ENCODE data around the gene LRRC19. TPM values are rescaled to one million over a fixed set of nuclear protein-coding genes. Genes with fewer than 3 reads are reported as not detected.

The LRRC19 gene
- total RNA-seq, 4 donors from 2014 or later = not detected

- Histone ChIP-seq H3K36me3 (peaks cover 13% of the 10 kb centered on the region), H3K9me3 (no peaks in the 10 kb centered on the region), H3K27me3 (no peaks in the 10 kb centered on the region), H3K27ac (no peak overlapping the region), H3K4me3 (no peak overlapping the region), H3K4me1 (no peaks in the 10 kb centered on the region)
- TF ChIP-seq POLR2AphosphoS5 (IDR thresholded peaks at IDR 0.05) (no peak), CTCF (IDR thresholded peaks at IDR 0.05) (no peak), EP300 (IDR thresholded peaks at IDR 0.05) (no peak), POLR2A (IDR thresholded peaks at IDR 0.05) (no peak)
- no peak for DNase-seq (ENCODE audit: low spot score in 2 of 2)
- WGBS = 93% methylated on average over 7 of the region's 7 CpGs
Measured at GRCh38 chr9:27029186-27029585, 23.7 kb upstream of the LRRC19 start.

- no peak overlapping the region for H3K4me3 ChIP-seq
- no peaks in the 10 kb centered on the region for H3K9me3 ChIP-seq
- H3K27me3 ChIP-seq = no peaks in the 10 kb centered on the region
- H3K27ac ChIP-seq = no peak overlapping the region
- no peaks in the 10 kb centered on the region for H3K4me1 ChIP-seq
- TF ChIP-seq CTCF (IDR thresholded peaks at IDR 0.05) (no peak), POLR2AphosphoS5 (IDR thresholded peaks at IDR 0.05) (no peak), EP300 (IDR thresholded peaks at IDR 0.05) (no peak), POLR2A (IDR thresholded peaks at IDR 0.05) (no peak)
- H3K36me3 ChIP-seq = peaks cover 37% of the 10 kb centered on the region
- DNase-seq (ENCODE audit: low spot score in 2 of 2) = no peak
- 95% methylated on average over 5 of the region's 5 CpGs for WGBS
Measured at GRCh38 chr9:27022920-27023319, 17.4 kb upstream of the LRRC19 start.

- H3K9me3 ChIP-seq = no peaks in the 10 kb centered on the region
- H3K4me1 ChIP-seq = no peaks in the 10 kb centered on the region
- TF ChIP-seq EP300 (IDR thresholded peaks at IDR 0.05) = no peak
- TF ChIP-seq POLR2AphosphoS5 (IDR thresholded peaks at IDR 0.05) = no peak
- no peak for TF ChIP-seq POLR2A (IDR thresholded peaks at IDR 0.05)
- TF ChIP-seq CTCF (IDR thresholded peaks at IDR 0.05) = no peak
- no peak overlapping the region for H3K4me3 ChIP-seq
- H3K36me3 ChIP-seq = peaks cover 60% of the 10 kb centered on the region
- H3K27me3 ChIP-seq = no peaks in the 10 kb centered on the region
- H3K27ac ChIP-seq = no peak overlapping the region
- DNase-seq (ENCODE audit: low spot score in 2 of 2) = no peak
Measured at GRCh38 chr9:27019589-27019988, 14.1 kb upstream of the LRRC19 start.

GRCh38 chr9:27003426-27004077 is 1.9 kb downstream of the LRRC19 start:
- H3K27me3 ChIP-seq = no peaks in the 10 kb centered on the region
- H3K4me3 ChIP-seq = no peak overlapping the region
- TF ChIP-seq POLR2A (IDR thresholded peaks at IDR 0.05) (no peak), POLR2AphosphoS5 (IDR thresholded peaks at IDR 0.05) (no peak), CTCF (IDR thresholded peaks at IDR 0.05) (no peak), EP300 (IDR thresholded peaks at IDR 0.05) (no peak)
- peaks cover 3% of the 10 kb centered on the region for H3K36me3 ChIP-seq
- no peak overlapping the region for H3K27ac ChIP-seq
- no peaks in the 10 kb centered on the region for H3K4me1 ChIP-seq
- H3K9me3 ChIP-seq = no peaks in the 10 kb centered on the region
- WGBS = 94% methylated on average over 3 of the region's 3 CpGs
- DNase-seq (ENCODE audit: low spot score in 2 of 2) = no peak

GRCh38 chr9:26995810-26996209 is 9.7 kb downstream of the LRRC19 start:
- no peak for DNase-seq (ENCODE audit: low spot score in 2 of 2)
- WGBS = 94% methylated on average over 2 of the region's 2 CpGs

More at GRCh38 chr9:26995810-26996209, 9.7 kb downstream of the LRRC19 start:
- no peaks in the 10 kb centered on the region for H3K9me3 ChIP-seq
- H3K4me1 ChIP-seq = no peaks in the 10 kb centered on the region
- no peaks in the 10 kb centered on the region for H3K27me3 ChIP-seq
- no peak overlapping the region for H3K4me3 ChIP-seq
- no peak for TF ChIP-seq CTCF (IDR thresholded peaks at IDR 0.05)
- no peak for TF ChIP-seq EP300 (IDR thresholded peaks at IDR 0.05)
- no peak for TF ChIP-seq POLR2A (IDR thresholded peaks at IDR 0.05)
- no peak for TF ChIP-seq POLR2AphosphoS5 (IDR thresholded peaks at IDR 0.05)
- peaks cover 13% of the 10 kb centered on the region for H3K36me3 ChIP-seq
- no peak overlapping the region for H3K27ac ChIP-seq

All from suprapubic skin (tissue), 4 donors.